Sigmoid colon (tissue), 7 donors: ENCODE results near the gene SPTBN5. TPM values are rescaled to one million over a fixed set of nuclear protein-coding genes. Genes with fewer than 3 reads are reported as not detected.

ENCODE experiments used
- DNase-seq: peaks from one replicate; pipeline ENCODE4 v3.0.0-alpha.2; 2019
- H3K27ac ChIP-seq, 4 donors: fragments of 200-600 bp; sonication (generic); one replicate each; pipeline ENCODE4 v1.5.1; 2016 to 2019; ENCODE audit warnings: mild to moderate bottlenecking in 1 of 4
- H3K27me3 ChIP-seq, 3 donors: fragments of 200-600 bp; sonication (generic); one replicate each; pipeline ENCODE4 v1.5.1; 2019; ENCODE audit warnings: mild to moderate bottlenecking in 1 of 3
- H3K36me3 ChIP-seq, 4 donors: fragments of 200-600 bp; sonication (generic); one replicate each; pipeline ENCODE4 v1.5.1; 2016 to 2019
- H3K4me1 ChIP-seq, 4 donors: fragments of 200-600 bp; sonication (generic); one replicate each; pipeline ENCODE4 v1.5.1; 2017 to 2019
- H3K4me3 ChIP-seq, 4 donors: fragments of 200-600 bp; sonication (generic); one replicate each; pipeline ENCODE4 v1.5.1; 2017 to 2019; ENCODE audit warnings: mild to moderate bottlenecking in 2 of 4, moderate library complexity in 1 of 4
- H3K9me3 ChIP-seq, 4 donors: fragments of 200-600 bp in 3 of 4; sonication (generic) in 3 of 4; one replicate each; pipeline versions ENCODE4 v1.5.1 to v1.6.1; 2013 to 2019
- EP300 ChIP-seq, 4 donors: sonication (generic); formaldehyde crosslinking; IDR thresholded peaks; one replicate each; pipeline ENCODE4 v1.6.1; 2017; ENCODE audit warnings: antibody characterized with exemption in 4 of 4
- POLR2A ChIP-seq, 2 donors: fragments of 450-650 bp; IDR thresholded peaks; one replicate each; pipeline ENCODE4 v1.6.1; 2016; ENCODE audit warnings: antibody characterized with exemption in 2 of 2, mild to moderate bottlenecking in 2 of 2, moderate library complexity in 2 of 2
- POLR2AphosphoS5 ChIP-seq, 4 donors: sonication (generic); formaldehyde crosslinking; IDR thresholded peaks; one replicate each; pipeline ENCODE4 v1.6.1; 2017; ENCODE audit warnings: antibody characterized with exemption in 4 of 4
- WGBS, 2 donors: extraction: QIAGEN DNeasy Blood & Tissue Kit; methylation state at CpG; one replicate each; pipeline ENCODE4 v1.1.7; 2013; 5-methylcytosine and 5-hydroxymethylcytosine counted together
- intact Hi-C: fragments of 100-400 bp; cut with DNase I; formaldehyde crosslinking; loops from one replicate; pipeline ENCODE4 v1.15.1; 2023
- polyA plus RNA-seq, 3 donors: library from polyadenylated mRNA; stranded (reverse); fragments of 200-250 nt; gene quantifications; one replicate each; pipeline ENCODE4 v1.2.3, GENCODE V29; 2013
- total RNA-seq, 4 donors: library from RNA; depleted of rRNA; stranded (reverse); fragments of >200 nt; gene quantifications; one replicate each; pipeline ENCODE4 v1.1.0, GENCODE V29; 2016
- TF ChIP-seq, protein P1 (sequence below), 4 experiments: fragments of 450-650 bp in 3 of 4; fragments of 200-600 bp in 1 of 4; IDR thresholded peaks; one replicate each; pipeline ENCODE4 v1.5.1; 2016 to 2019; ENCODE audit warnings: antibody characterized with exemption in 4 of 4, mild to moderate bottlenecking in 3 of 4, moderate library complexity in 2 of 4
- donor health status: healthy with polysubstance abuse.
- donor health status: Bipolar disorder and iron deficiency.
- donor health status: healthy.

The SPTBN5 gene
- total and polyA plus RNA-seq, 7 donors, result under 0.01 to 2.3 (median 0.60) TPM

DNA sequence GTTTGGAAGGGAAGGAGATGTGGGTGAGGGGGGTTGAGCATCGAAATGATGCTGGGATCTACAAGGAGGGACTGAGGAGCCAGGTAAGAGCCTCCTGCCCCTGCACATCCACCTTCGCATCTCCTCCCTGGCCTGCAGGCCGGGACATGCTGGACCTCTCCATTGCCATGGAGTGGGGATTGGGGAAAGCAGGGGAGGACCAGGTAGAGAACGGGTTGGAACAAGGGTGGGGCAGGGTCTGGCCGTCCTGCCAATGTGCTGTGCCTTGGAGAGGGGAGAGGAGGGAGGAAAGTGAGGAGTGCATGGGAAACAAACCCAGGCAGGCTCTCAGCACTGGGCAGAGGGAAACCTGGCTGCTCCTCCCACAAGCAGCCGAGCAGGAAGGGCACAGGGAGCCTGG lies 44.6 kb downstream of the SPTBN5 start:
- Histone ChIP-seq H3K27me3 (peaks cover 0 to 29% (median 6%) of the 10 kb centered on the region in 3 donors), H3K27ac (no peak overlapping the region), H3K4me3 (no peak overlapping the region), H3K36me3 (peaks cover 0 to 44% (median 28%) of the 10 kb centered on the region in 4 donors), H3K4me1 (no peaks in the 10 kb centered on the region), H3K9me3 (no peaks in the 10 kb centered on the region)
- WGBS, 2 donors, result 76 to 86% methylated on average over 6 of the region's 6 CpGs
- intact Hi-C loops, result no loop called here
- no peak for TF ChIP-seq POLR2A (IDR thresholded peaks at IDR 0.05)
- TF ChIP-seq EP300 (IDR thresholded peaks at IDR 0.05), result no peak
- TF ChIP-seq POLR2AphosphoS5 (IDR thresholded peaks at IDR 0.05), result no peak
- TF ChIP-seq, protein P1, sequence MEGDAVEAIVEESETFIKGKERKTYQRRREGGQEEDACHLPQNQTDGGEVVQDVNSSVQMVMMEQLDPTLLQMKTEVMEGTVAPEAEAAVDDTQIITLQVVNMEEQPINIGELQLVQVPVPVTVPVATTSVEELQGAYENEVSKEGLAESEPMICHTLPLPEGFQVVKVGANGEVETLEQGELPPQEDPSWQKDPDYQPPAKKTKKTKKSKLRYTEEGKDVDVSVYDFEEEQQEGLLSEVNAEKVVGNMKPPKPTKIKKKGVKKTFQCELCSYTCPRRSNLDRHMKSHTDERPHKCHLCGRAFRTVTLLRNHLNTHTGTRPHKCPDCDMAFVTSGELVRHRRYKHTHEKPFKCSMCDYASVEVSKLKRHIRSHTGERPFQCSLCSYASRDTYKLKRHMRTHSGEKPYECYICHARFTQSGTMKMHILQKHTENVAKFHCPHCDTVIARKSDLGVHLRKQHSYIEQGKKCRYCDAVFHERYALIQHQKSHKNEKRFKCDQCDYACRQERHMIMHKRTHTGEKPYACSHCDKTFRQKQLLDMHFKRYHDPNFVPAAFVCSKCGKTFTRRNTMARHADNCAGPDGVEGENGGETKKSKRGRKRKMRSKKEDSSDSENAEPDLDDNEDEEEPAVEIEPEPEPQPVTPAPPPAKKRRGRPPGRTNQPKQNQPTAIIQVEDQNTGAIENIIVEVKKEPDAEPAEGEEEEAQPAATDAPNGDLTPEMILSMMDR (IDR thresholded peaks at IDR 0.05), result no peak
- DNase-seq, result no peak

DNA sequence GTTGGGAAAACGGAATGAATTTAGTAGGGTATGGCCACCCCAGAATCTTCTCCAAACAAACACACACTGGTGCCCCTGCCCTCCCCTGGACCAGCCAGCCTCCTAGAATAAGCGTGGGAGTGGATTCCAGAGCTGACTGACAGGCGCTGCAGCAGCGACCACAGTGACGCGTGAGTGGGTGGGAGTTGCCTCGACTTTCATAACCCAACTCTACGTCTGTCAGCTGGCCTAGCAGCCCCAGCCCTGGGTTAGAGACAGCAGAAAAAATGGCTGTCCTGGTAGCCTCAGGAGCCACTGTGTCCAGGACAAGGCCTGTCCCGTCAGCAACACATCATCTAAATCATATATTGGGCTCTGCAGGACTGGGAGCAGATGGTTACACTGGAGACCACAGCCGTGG lies 45.2 kb downstream of the SPTBN5 start:
- intact Hi-C loops, result no loop called here

DNA sequence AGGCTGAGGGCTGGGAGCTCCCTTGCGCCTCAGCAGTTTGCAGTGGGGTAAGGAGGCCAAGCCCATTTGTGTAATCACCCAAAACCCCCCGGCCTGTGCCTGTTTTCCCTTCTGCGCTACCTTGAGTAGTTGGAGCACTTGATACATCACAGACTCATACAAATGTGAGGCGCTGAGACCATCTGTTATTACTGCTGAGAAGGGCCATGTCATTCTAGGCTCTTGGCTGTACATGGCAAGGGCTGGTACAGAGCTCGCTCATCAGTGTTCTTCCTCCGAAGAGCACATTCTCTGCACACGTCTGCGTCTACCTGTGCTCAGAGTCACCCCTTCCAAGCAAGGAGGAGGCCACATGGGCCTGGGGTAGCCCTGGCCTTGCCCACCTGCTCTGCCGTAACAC lies 45.9 kb downstream of the SPTBN5 start:
- DNase-seq, result no peak
- WGBS, 2 donors, result 96% methylated on average over 9 of the region's 9 CpGs
- TF ChIP-seq POLR2AphosphoS5 (IDR thresholded peaks at IDR 0.05) (no peak), POLR2A (IDR thresholded peaks at IDR 0.05) (no peak), EP300 (IDR thresholded peaks at IDR 0.05) (no peak)
- TF ChIP-seq, protein P1 (IDR thresholded peaks at IDR 0.05), result no peak
- intact Hi-C loops, result no loop called here
- Histone ChIP-seq H3K4me1 (no peaks in the 10 kb centered on the region), H3K27ac (no peak overlapping the region), H3K27me3 (peaks cover 0 to 16% (median 0%) of the 10 kb centered on the region in 3 donors), H3K9me3 (no peaks in the 10 kb centered on the region), H3K4me3 (no peak overlapping the region), H3K36me3 (peaks cover 0 to 54% (median 28%) of the 10 kb centered on the region in 4 donors)

More for the DNA sequence above, 45.2 kb downstream of the SPTBN5 start:
- peaks cover 0 to 48% (median 28%) of the 10 kb centered on the region in 4 donors for H3K36me3 ChIP-seq
- DNase-seq, result no peak
- TF ChIP-seq EP300 (IDR thresholded peaks at IDR 0.05) (no peak), POLR2AphosphoS5 (IDR thresholded peaks at IDR 0.05) (no peak), POLR2A (IDR thresholded peaks at IDR 0.05) (no peak)
- TF ChIP-seq, protein P1 (IDR thresholded peaks at IDR 0.05), result no peak
- H3K9me3 ChIP-seq, result no peaks in the 10 kb centered on the region
- peaks cover 0 to 23% (median under 1%) of the 10 kb centered on the region in 3 donors for H3K27me3 ChIP-seq
- H3K4me3 ChIP-seq, result no peak overlapping the region
- no peaks in the 10 kb centered on the region for H3K4me1 ChIP-seq
- WGBS, 2 donors, result 88 to 89% methylated on average over 10 of the region's 10 CpGs
- no peak overlapping the region for H3K27ac ChIP-seq

DNA sequence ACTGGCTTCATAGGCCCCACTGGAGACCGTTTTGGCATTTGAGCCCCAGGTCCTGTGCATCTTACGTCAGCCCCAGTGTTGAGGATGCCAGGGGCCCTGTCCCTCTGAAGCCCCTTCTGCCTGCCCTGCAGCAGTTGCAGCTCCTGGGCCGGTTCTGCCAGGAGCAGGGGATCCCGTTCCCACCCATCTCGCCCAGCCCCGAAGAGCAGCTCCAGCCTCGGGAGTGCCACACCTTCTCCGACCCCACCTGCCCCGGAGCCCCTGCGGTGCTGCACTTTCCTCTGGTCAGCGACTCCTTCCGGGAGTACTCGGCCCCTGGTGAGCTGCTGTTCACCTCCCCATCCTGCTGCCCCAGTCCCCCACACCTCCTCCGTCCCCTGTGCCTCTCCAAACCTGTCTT lies 46.6 kb downstream of the SPTBN5 start:
- no peak overlapping the region for H3K27ac ChIP-seq
- WGBS, 2 donors, result 93 to 94% methylated on average over 14 of the region's 14 CpGs
- H3K4me3 ChIP-seq, result no peak overlapping the region
- DNase-seq, result no peak
- intact Hi-C loops, result no loop called here
- H3K27me3 ChIP-seq, result peaks cover 0 to 9% (median 0%) of the 10 kb centered on the region in 3 donors
- TF ChIP-seq EP300 (IDR thresholded peaks at IDR 0.05), result no peak
- H3K4me1 ChIP-seq, result no peaks in the 10 kb centered on the region
- no peaks in the 10 kb centered on the region for H3K9me3 ChIP-seq
- H3K36me3 ChIP-seq, result peaks cover 0 to 57% (median 28%) of the 10 kb centered on the region in 4 donors

DNA sequence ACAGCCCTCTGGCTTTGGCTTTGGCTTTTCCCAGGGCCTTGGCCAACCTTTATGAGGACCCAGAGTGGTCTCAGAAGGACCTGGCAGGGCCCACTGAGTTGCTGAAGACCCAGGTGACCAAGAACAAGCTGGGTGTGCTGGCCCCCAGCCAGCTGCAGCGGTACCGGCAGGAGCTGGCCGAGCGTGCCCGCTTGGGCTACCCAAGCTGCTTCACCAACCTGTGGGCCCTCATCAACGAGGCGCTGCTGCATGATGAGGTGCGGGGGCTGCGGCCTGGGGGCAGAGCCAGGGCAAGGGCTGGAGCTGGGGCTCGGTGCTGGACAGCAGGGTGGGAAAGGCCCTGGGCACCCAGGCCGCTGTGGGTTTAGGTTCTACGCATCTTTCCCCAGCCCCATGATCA lies 49.0 kb downstream of the SPTBN5 start:
- peaks cover 0 to 80% (median 32%) of the 10 kb centered on the region in 4 donors for H3K36me3 ChIP-seq
- TF ChIP-seq, protein P1 (IDR thresholded peaks at IDR 0.05), result no peak
- TF ChIP-seq EP300 (IDR thresholded peaks at IDR 0.05), result no peak
- TF ChIP-seq POLR2AphosphoS5 (IDR thresholded peaks at IDR 0.05), result no peak
- no peak for TF ChIP-seq POLR2A (IDR thresholded peaks at IDR 0.05)

More for the DNA sequence above, 49.0 kb downstream of the SPTBN5 start:
- intact Hi-C loops, result no loop called here
- Histone ChIP-seq H3K4me3 (no peak overlapping the region), H3K27me3 (no peaks in the 10 kb centered on the region), H3K9me3 (no peaks in the 10 kb centered on the region), H3K27ac (no peak overlapping the region), H3K4me1 (no peaks in the 10 kb centered on the region)
- DNase-seq, result no peak
- 87 to 92% methylated on average over 12 of the region's 12 CpGs for WGBS, 2 donors
